HEK293 (cell line): ENCODE measurements around the gene ARHGAP22.

Source experiments
- CTCF ChIP-seq: fragments of 450-650 bp; formaldehyde crosslinking; IDR thresholded peaks from 2 replicates; pipeline ENCODE4 v1.5.1; 2016; ENCODE audit warnings: missing biosample characterization, missing genetic modification characterization
- KLF16 ChIP-seq: fragments of 450-650 bp; formaldehyde crosslinking; IDR thresholded peaks from 2 replicates; pipeline ENCODE4 v1.5.1; 2017; ENCODE audit warnings: missing biosample characterization, missing genetic modification characterization
- PBX3 ChIP-seq: sonication (generic); formaldehyde crosslinking; IDR thresholded peaks from 2 replicates; pipeline ENCODE4 v1.8.1; 2022; ENCODE audit warnings: mild to moderate bottlenecking, moderate library complexity, missing genetic modification reagents
- PRDM2 ChIP-seq: fragments of 450-650 bp; formaldehyde crosslinking; IDR thresholded peaks from 2 replicates; pipeline ENCODE4 v1.5.1; 2016; ENCODE audit warnings: missing biosample characterization, missing genetic modification characterization, borderline replicate concordance
- ZBTB44 ChIP-seq: fragments of 450-650 bp; IDR thresholded peaks from 2 replicates; pipeline ENCODE4 v1.5.1; 2018; ENCODE audit warnings: missing biosample characterization, mild to moderate bottlenecking, missing genetic modification characterization
- ZNF239 ChIP-seq: fragments of 450-650 bp; formaldehyde crosslinking; IDR thresholded peaks from 2 replicates; pipeline ENCODE4 v1.5.1; 2016; ENCODE audit warnings: missing biosample characterization, missing genetic modification characterization
- ZNF426 ChIP-seq: fragments of 450-650 bp; formaldehyde crosslinking; IDR thresholded peaks from 2 replicates; pipeline ENCODE4 v1.5.1; 2017; ENCODE audit warnings: missing biosample characterization, missing genetic modification characterization, mild to moderate bottlenecking, inconsistent platforms, moderate library complexity
- ZNF660 ChIP-seq: fragments of 450-650 bp; IDR thresholded peaks from 2 replicates; pipeline ENCODE4 v1.5.1; 2018; ENCODE audit warnings: missing biosample characterization, mild to moderate bottlenecking, missing genetic modification characterization
- ZNF792 ChIP-seq: fragments of 450-650 bp; formaldehyde crosslinking; IDR thresholded peaks from 2 replicates; pipeline ENCODE4 v1.5.1; 2016; ENCODE audit warnings: missing biosample characterization, missing genetic modification characterization

GRCh38 chr10:48547981-48548380, 56.9 kb downstream of the ARHGAP22 start:
- TF ChIP-seq CTCF (tag by site-specific recombination) (no peak), KLF16 (tag by site-specific recombination) (no peak), ZBTB44 (tag by site-specific recombination) (no peak), ZNF426 (tag by site-specific recombination) (no peak), PBX3 (CRISPR knock-in tag) (no peak), ZNF792 (tag by site-specific recombination) (no peak), PRDM2 (no peak), ZNF239 (tag by site-specific recombination) (no peak), ZNF660 (tag by site-specific recombination) (no peak)
